NCI-H526 treated with DMSO at 0.1 percent for 48 hours (cell line): ENCODE measurements around the gene CROCC2.

ENCODE experiments used
- DNase-seq: peaks from one replicate; lab custom pipeline; 2025; lab: John Stamatoyannopoulos, UW

The CROCC2 gene

GRCh38 chr2:240956171-240956934 lies 50.2 kb downstream of the CROCC2 start:
- no peak for DNase-seq

- no peak for DNase-seq
Measured at GRCh38 chr2:240956935-240957655, 51.0 kb downstream of the CROCC2 start.

GRCh38 chr2:240957656-240958365 lies 51.7 kb downstream of the CROCC2 start:
- no peak for DNase-seq

DNA sequence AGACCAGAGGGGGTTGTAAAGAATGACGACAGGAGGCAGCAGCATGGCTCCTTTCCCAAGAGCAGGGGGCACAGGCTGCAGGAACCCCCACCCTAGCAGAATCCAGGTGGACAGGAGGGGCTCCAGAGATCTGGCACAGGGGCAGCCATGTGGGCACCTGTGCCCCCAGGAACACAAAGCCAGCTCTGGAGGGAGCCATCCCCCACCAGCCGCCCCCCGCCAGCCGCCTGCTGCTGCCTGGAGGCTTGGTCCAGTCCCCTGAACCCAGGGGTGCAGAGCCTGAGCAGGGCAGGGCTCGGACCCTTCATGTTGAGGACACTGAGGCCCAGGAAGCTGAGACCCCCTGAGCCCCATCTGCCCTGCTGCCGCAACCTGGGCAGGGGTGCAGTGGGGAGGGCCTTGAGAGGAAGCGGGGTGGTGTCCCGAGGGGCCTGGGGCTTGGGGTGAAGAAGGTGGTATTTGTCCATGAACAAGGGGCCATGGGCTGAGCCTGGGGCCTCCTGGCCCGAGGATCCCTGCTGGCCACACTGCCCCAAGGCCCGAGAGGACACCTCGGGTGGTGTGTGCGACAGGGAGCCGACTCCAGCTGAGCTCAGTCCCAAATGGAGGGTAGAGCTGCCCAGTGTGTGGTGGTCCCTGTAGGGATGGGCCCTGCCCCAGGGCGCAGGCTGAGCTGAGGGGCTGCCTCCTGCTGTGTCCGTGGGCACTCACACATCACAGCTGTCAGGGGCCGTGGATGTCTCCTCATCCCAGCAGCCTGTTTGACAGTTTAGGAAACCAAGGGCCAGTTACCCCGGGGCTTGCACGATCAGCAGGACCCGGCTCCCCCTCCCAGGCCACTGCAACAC lies 52.5 kb downstream of the CROCC2 start:
- DNase-seq, result no peak

DNA sequence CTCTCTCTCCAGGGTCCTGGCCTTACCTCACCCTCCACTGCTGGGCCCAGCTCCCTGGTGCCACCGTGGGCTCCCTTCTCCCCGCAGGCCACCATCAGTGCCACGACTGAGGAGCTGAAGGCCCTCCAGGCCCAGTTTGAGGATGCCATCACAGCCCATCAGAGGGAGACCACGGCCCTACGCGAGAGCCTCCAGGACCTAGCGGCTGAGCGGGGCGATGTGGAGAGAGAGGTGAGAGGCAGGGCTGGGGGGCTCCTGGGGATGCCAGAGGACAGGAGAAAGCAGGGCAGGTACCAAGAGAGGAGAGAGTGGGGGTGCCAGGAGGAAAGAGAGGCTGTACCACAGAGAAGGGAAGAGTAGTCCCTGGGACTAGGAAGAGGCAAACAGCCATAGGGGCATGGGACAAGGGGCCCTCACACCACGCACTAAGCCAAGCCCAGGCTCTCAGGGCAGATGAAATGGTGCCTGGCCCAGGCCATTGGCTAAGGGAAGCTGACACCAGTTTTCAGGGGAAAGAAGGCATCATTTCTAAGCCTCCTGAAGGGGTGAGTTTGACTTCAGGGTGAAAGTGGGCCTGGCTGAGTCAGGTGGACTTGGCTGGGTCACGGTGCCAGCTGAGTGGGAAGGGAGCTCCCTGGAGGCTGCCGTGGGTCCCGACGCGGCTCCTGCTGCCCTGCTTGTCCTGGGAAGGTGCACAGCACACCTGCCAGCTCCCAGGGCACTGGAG lies 53.2 kb downstream of the CROCC2 start:
- DNase-seq, result no peak

DNA sequence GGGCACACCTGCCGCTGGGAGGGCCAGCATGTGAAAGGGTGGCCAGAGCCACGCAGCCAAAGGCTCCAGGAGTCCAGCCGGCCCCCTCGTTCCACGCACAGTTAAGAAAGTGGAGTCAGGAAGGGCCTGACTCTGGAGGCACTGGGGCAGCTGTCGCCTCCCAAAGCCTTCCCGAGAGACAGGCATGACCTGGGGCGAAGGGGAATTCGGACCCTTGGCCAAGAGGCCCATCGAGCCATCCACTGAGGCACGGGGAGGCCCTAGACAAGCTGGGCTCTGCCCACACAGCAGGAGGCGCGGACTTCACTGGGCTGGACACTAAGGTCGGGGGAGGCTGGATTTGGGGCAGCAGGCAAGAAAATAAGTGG lies 53.8 kb downstream of the CROCC2 start:
- no peak for DNase-seq

- no peak for DNase-seq
Measured at GRCh38 chr2:240960309-240960970, 54.3 kb downstream of the CROCC2 start.

DNA sequence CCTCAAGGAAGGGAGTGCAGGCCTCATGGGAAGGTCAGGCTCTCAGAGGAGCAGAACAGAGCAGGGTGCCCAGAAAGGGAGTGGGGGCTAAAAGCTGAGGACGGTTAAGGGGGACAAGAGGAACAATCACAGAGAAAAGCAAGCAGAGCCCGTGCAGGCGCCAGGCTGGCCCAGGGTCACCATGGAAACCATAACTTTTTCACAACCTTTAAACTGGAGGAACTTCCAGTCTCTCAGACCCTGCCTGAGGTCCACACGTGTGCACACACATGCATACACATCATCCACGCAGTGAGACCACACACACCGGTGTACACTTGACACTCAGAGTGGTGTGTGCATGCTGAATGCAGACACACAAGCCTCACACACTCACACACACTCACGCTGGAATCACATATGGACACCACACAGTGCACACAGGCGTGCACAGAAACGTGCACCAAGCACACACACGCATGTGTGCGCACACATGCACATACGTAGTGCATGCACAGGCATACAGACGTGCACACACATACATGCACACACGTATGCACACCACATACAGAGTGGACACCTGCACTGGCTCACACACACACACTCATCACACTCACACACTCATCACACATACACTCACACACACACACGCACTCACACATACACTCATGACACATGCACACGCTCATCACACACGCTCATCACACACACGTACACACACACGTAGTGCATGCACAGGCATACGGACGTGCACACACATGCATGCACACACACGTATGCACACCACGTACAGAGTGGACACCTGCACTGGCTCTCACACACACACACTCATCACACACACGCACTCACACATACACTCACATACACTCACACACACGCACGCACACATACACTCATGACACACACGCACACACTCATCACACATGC lies 55.1 kb downstream of the CROCC2 start:
- no peak for DNase-seq

DNA sequence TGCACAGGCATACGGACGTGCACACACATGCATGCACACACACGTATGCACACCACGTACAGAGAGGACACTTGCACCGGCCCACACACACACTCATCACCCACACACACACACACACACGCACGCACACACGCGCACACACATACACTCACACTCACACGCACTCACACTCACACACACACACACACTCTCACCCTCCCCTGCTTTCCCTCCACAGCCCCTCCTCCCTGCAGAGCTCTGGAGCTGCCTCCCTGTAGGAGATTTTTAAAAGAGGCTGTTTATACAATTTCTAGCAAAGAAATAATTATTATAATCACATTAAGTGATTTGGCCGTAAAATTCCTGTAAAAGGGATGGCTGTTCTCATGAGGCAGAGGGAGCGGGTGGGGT lies 55.8 kb downstream of the CROCC2 start:
- DNase-seq, result no peak

- no peak for DNase-seq
Measured at GRCh38 chr2:240962300-240963064, 56.3 kb downstream of the CROCC2 start.

DNA sequence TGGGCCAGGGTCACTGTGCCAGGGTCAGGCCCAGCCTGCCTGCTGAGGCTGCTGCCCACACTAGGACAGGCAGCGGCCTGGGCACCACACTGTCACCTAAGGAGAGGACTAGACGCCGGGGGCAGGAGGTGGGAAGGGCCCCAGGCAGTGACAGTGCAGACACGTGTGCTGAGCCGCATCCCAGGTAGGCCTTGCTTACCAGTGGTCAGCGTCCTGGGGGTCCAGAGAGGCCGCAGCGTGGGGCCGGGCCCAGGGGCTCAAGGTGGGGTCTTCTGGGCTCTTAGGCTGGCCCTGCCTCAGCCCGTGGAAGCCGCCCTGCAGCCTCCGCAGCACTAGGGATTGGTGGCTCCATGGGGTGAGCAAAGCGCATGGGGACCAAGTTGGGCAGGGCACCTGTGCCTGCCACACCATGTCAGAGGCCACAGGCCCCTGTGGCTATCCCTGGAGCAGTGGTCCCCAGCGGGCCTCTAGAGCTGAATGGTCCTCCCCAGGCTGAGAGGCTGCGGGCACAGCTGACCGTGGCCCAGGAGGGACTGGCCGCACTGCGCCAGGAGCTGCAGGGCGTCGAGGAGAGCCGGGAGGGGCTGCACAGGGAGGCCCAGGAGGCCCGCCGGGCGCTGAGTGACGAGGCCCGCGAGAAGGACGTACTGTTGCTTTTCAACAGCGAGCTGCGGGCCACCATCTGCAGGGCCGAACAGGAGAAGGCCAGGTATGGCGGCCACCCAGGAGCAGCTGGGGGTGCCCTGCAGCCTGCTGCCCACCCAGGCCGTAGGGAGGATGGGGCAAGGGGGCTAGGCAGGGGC lies 57.1 kb downstream of the CROCC2 start:
- no peak for DNase-seq

GRCh38 chr2:240963868-240964703 lies 58.0 kb downstream of the CROCC2 start:
- DNase-seq, result no peak

DNA sequence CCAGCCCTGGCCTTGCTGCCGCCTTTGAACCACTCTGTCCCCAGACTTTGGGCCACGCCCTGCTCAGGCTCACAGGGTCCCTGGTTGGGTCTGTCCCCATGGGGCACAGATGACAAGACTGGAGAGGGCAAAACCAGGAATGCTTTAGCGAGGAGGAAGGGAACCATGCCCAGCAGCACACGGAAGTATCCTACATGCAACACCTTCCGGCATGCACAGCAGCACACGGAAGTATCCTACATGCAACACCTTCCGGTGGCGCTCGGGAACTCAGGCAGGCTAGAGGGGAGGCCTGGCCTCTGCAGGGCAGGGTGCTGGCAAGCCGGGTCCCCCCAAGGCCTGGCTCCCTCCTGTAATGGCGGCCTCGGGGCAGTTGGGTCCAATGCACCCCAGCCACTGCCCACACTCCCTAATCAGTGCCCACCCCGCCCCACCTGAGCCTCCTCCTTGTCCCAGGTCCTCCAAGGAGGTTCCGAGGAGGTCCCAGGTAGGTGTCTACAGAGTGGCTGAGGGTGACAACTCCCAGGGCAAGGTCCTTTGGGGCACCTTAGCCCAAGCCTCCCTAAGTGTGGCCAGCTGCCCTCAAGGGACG lies 58.7 kb downstream of the CROCC2 start:
- no peak for DNase-seq

GRCh38 chr2:240965296-240965904 lies 59.3 kb downstream of the CROCC2 start:
- DNase-seq, result no peak

DNA sequence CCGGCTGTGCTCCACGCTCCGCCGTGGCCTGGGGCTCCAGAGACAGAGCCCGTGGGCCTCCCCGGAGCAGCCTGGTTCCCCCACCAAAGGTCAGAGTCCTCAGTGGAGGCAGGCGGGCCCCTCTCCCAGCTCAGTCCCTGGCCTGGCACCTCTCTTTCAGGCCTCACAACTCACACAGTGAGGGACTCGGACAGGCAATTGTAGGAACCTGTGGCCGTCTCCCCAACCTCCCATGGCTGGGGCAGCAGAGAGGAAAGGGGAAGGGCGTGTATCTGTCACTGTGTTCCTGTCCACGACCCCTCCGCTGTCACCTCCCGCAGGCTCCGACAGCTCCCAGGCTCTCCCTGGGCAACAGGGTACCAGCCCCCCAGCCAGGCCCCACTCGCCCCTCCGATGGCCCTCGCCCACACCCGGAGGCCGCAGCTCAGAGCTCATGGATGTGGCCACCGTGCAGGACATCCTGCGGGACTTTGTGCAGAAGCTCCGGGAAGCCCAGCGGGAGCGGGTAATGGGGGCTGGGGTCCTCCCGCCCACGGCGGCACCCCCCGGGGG lies 59.8 kb downstream of the CROCC2 start:
- DNase-seq, result no peak

- no peak for DNase-seq
Measured at GRCh38 chr2:240966457-240966905, 60.3 kb downstream of the CROCC2 start.
